Panc1 (cell line): Measurements from ENCODE around the gene FGF9.

ENCODE experiments used
- CTCF ChIP-seq: fragments of 450-650 bp; IDR thresholded peaks from 2 replicates; pipeline ENCODE4 v1.5.1; 2017; ENCODE audit warnings: mild to moderate bottlenecking
- POLR2AphosphoS5 ChIP-seq: IDR thresholded peaks from 2 replicates; pipeline ENCODE4 v1.6.1; 2012; ENCODE audit warnings: mild to moderate bottlenecking, low read depth, low read length, moderate library complexity
- SIN3A ChIP-seq: IDR thresholded peaks from 2 replicates; pipeline ENCODE4 v1.6.1; 2012; ENCODE audit warnings: low read depth, mild to moderate bottlenecking, low read length, moderate library complexity, borderline replicate concordance; ENCODE audit not compliant: insufficient read depth
- TCF7L2 ChIP-seq: IDR thresholded peaks from 2 replicates; pipeline ENCODE4 v1.6.1; 2011; ENCODE audit warnings: mild to moderate bottlenecking, low read depth, low read length, inconsistent platforms

GRCh38 chr13:21745307-21745706 lies 74.4 kb downstream of the FGF9 start:
- no peak for TF ChIP-seq CTCF
- no peak for TF ChIP-seq POLR2AphosphoS5
- TF ChIP-seq SIN3A, result no peak
- no peak for TF ChIP-seq TCF7L2
